ENCODE results near the gene STAB2. TPM values are rescaled to one million over a fixed set of nuclear protein-coding genes. Genes with fewer than 3 reads are reported as not detected.

STAB2 gene
- total RNA-seq, 1 experiment from 2014 or later = not detected

DNA sequence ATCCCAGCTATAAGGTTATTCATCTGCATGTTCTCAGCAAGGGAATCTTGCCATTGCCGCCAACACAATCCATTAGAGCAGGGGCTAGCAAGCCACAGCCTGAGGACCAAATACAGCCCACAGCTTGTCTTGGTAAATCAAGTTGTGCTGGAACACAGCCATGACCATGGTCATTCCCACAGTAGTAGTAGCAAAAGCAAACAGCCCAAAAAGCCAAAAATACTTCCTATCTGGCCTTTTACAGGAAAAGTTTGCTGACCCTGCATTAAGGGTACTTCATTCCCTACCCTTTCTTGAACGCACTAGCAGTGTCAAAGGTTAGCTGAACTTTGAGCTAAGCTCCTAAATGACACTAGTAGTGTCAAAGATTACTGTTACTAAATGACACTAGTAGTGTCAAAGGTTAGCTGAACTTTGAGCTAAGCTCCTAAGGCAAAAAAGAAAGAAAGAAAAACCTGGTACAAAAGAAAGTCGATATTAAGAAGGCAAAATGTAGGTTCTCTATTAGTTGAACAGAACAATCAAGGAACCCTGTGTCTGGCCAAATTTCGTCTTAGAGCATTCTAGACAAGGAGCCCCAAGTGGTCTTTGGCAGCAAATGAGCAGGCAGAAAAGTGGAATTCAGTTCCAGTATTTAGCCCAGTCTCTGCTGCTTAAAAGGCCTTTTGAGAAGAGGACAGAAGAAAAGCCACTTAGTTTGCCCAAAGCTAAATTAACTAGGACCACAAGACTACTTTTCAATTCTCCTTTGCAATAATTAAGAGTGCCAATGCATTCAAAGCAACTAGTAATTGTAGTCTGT lies 186.2 kb downstream of the STAB2 start (continued):
- TF ChIP-seq, protein P1, sequence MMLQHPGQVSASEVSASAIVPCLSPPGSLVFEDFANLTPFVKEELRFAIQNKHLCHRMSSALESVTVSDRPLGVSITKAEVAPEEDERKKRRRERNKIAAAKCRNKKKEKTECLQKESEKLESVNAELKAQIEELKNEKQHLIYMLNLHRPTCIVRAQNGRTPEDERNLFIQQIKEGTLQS (IDR thresholded peaks at IDR 0.05) = no peak
- TF ChIP-seq, protein P2, sequence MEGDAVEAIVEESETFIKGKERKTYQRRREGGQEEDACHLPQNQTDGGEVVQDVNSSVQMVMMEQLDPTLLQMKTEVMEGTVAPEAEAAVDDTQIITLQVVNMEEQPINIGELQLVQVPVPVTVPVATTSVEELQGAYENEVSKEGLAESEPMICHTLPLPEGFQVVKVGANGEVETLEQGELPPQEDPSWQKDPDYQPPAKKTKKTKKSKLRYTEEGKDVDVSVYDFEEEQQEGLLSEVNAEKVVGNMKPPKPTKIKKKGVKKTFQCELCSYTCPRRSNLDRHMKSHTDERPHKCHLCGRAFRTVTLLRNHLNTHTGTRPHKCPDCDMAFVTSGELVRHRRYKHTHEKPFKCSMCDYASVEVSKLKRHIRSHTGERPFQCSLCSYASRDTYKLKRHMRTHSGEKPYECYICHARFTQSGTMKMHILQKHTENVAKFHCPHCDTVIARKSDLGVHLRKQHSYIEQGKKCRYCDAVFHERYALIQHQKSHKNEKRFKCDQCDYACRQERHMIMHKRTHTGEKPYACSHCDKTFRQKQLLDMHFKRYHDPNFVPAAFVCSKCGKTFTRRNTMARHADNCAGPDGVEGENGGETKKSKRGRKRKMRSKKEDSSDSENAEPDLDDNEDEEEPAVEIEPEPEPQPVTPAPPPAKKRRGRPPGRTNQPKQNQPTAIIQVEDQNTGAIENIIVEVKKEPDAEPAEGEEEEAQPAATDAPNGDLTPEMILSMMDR (IDR thresholded peaks at IDR 0.05 in 2 of 3, conservative IDR thresholded peaks at IDR 0.05 in 1 of 3; ENCODE audit: borderline replicate concordance in 1 of 3, insufficient read depth in 1 of 3, low read depth in 2 of 3, low read length in 2 of 3) = no peak
- TF ChIP-seq FOSL1 (IDR thresholded peaks at IDR 0.05; ENCODE audit: low read depth) = no peak

DNA sequence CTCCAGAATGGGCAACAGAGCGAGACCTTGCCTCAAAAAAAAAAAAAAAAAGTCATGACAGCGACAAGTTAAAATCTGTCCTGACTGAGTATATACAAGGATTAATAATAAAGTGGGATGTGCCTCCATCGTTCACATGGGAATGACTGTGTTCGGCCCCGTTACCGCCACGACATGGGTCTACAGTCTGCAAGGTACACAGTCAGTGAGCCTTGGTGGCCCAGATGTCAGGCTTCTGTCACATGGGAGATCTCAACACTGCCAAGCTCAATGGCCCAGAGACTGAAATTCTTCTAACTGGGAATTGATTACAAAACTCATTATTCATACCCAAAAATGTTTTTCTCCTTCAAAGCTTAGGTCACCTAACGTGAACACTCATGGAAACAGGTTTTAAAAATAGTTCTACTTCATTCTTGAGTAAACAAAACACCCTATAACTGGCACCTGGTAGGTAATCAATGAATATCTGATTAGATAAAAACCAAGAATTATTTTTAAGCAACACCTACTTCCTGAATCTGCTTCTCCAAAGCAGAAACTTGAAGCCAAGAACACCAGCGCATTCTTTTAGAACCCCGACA lies 188.0 kb downstream of the STAB2 start:
- ChIA-PET RAD21 (ENCODE audit: low non-redundant PET in 1 of 2, low total read pairs in 2 of 2, uncharacterized antibody in 2 of 2, unreplicated experiment in 2 of 2) (no interaction called here), POLR2A (no interaction called here), CTCF (no interaction called here)
- no peak for ATAC-seq
- Histone ChIP-seq H3K4me3 (replicated peaks in 1 of 2; ENCODE audit: low read depth in 1 of 2, low read length in 2 of 2) (no peak overlapping the region), H3K79me2 (ENCODE audit: insufficient read depth, low read length) (no peaks in the 10 kb centered on the region), H3K9me3 (ENCODE audit: control insufficient read depth in 1 of 2, insufficient read depth in 1 of 2, low read depth in 1 of 2, low read length in 2 of 2) (no peaks in the 10 kb centered on the region), H2AFZ (ENCODE audit: low read depth, low read length, poor library complexity, severe bottlenecking) (no peak overlapping the region), H3K27me3 (ENCODE audit: insufficient read depth, low read length) (no peaks in the 10 kb centered on the region), H3K36me3 (ENCODE audit: control insufficient read depth in 1 of 2, insufficient read depth in 2 of 2, low read length in 2 of 2) (peaks cover 19 to 21% of the 10 kb centered on the region in 2 experiments), H3K4me2 (ENCODE audit: low read length) (no peak overlapping the region), H3K9me2 (ENCODE audit: insufficient read depth) (no peaks in the 10 kb centered on the region), H4K20me1 (ENCODE audit: insufficient read depth) (no peaks in the 10 kb centered on the region), H3K4me1 (ENCODE audit: control insufficient read depth in 1 of 2, insufficient read depth in 2 of 2, low read length in 2 of 2) (peaks cover 4 to 6% of the 10 kb centered on the region in 2 experiments; a peak in 2 of 4 replicates), H3K27ac (ENCODE audit: low read depth, low read length) (no peak overlapping the region), H3K9ac (ENCODE audit: low read length) (no peak overlapping the region)
- BruUV-seq (replicated peaks) = no TSS peak
- no peak for TF ChIP-seq JUND (IDR thresholded peaks at IDR 0.05)
- TF ChIP-seq EZH2phosphoT487 (IDR thresholded peaks at IDR 0.05; ENCODE audit: borderline replicate concordance) = no peak
- TF ChIP-seq SRF (IDR thresholded peaks at IDR 0.05; ENCODE audit: low read depth) = no peak
- TF ChIP-seq, protein P3, sequence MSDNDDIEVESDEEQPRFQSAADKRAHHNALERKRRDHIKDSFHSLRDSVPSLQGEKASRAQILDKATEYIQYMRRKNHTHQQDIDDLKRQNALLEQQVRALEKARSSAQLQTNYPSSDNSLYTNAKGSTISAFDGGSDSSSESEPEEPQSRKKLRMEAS (IDR thresholded peaks at IDR 0.05) = no peak
- TF ChIP-seq SIN3A (IDR thresholded peaks at IDR 0.05; ENCODE audit: low read depth) = no peak
- no peak for TF ChIP-seq CEBPB (IDR thresholded peaks at IDR 0.05; ENCODE audit: low read depth)
- no peak for TF ChIP-seq POLR2AphosphoS5 (IDR thresholded peaks at IDR 0.05; ENCODE audit: low read depth, low read length)
- TF ChIP-seq FOSL1 (IDR thresholded peaks at IDR 0.05; ENCODE audit: low read depth) = no peak
- TF ChIP-seq, protein P1 (IDR thresholded peaks at IDR 0.05) = no peak
- no peak for TF ChIP-seq TCF7L2 (IDR thresholded peaks at IDR 0.05; ENCODE audit: borderline replicate concordance, extremely low read depth, insufficient read depth, insufficient read length)
- TF ChIP-seq ZFX (IDR thresholded peaks at IDR 0.05) = no peak
- TF ChIP-seq EGR1 (IDR thresholded peaks at IDR 0.05; ENCODE audit: low read depth) = no peak
- no peak for TF ChIP-seq ZNF274 (IDR thresholded peaks at IDR 0.05; ENCODE audit: low read depth, low read length)
- no peak for TF ChIP-seq YY1 (IDR thresholded peaks at IDR 0.05; ENCODE audit: extremely low read depth, insufficient replicate concordance, low read depth, low read length)
- TF ChIP-seq EZH2 (IDR thresholded peaks at IDR 0.05) = no peak
- no peak for TF ChIP-seq POLR2A (IDR thresholded peaks at IDR 0.05; ENCODE audit: borderline replicate concordance, extremely low read depth, insufficient read depth, insufficient read length)
- TF ChIP-seq, protein P4, sequence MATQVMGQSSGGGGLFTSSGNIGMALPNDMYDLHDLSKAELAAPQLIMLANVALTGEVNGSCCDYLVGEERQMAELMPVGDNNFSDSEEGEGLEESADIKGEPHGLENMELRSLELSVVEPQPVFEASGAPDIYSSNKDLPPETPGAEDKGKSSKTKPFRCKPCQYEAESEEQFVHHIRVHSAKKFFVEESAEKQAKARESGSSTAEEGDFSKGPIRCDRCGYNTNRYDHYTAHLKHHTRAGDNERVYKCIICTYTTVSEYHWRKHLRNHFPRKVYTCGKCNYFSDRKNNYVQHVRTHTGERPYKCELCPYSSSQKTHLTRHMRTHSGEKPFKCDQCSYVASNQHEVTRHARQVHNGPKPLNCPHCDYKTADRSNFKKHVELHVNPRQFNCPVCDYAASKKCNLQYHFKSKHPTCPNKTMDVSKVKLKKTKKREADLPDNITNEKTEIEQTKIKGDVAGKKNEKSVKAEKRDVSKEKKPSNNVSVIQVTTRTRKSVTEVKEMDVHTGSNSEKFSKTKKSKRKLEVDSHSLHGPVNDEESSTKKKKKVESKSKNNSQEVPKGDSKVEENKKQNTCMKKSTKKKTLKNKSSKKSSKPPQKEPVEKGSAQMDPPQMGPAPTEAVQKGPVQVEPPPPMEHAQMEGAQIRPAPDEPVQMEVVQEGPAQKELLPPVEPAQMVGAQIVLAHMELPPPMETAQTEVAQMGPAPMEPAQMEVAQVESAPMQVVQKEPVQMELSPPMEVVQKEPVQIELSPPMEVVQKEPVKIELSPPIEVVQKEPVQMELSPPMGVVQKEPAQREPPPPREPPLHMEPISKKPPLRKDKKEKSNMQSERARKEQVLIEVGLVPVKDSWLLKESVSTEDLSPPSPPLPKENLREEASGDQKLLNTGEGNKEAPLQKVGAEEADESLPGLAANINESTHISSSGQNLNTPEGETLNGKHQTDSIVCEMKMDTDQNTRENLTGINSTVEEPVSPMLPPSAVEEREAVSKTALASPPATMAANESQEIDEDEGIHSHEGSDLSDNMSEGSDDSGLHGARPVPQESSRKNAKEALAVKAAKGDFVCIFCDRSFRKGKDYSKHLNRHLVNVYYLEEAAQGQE (IDR thresholded peaks at IDR 0.05; ENCODE audit: low read depth) = no peak
- no peak for DNase-seq (ENCODE audit: low read depth, low spot score)
- intact Hi-C loops (cut with micrococcal nuclease) = loop anchor here (5.0 to 10.0 kb wide), 2 partner anchors 170 to 332 kb away; no protein-coding TSS in a partner anchor
